ENCODE measurements around the gene ATG5.

The ATG5 gene

GRCh38 chr6:106356378-106356777, 30.8 kb upstream of the ATG5 start:
- Histone ChIP-seq H3K4me3 (ENCODE audit: low read length, poor library complexity, severe bottlenecking) (no peak overlapping the region), H3K4me2 (ENCODE audit: low read depth, low read length, poor library complexity, severe bottlenecking) (no peak overlapping the region), H3K9ac (ENCODE audit: low read depth, low read length, poor library complexity, severe bottlenecking) (no peak overlapping the region), H3K79me2 (ENCODE audit: insufficient read depth, low read length) (no peaks in the 10 kb centered on the region), H3K9me2 (replicated peaks; ENCODE audit: low read depth, low read length) (no peaks in the 10 kb centered on the region), H3K9me3 (ENCODE audit: insufficient read depth, low read depth, low read length) (no peaks in the 10 kb centered on the region), H3K4me1 (ENCODE audit: insufficient read depth, low read length, poor library complexity, severe bottlenecking) (no peaks in the 10 kb centered on the region), H4K20me1 (ENCODE audit: insufficient read depth, low read length, poor library complexity, severe bottlenecking) (no peaks in the 10 kb centered on the region), H2AFZ (ENCODE audit: low read length) (no peak overlapping the region), H3K27me3 (ENCODE audit: insufficient read depth, low read length, poor library complexity, severe bottlenecking) (no peaks in the 10 kb centered on the region), H3F3A (ENCODE audit: low read depth) (no peaks in the 10 kb centered on the region), H3K36me3 (ENCODE audit: insufficient read depth, low read length) (no peaks in the 10 kb centered on the region)
- no peak for TF ChIP-seq CTCF (conservative IDR thresholded peaks at IDR 0.05; ENCODE audit: low read length)
- TF ChIP-seq EZH2phosphoT487 (IDR thresholded peaks at IDR 0.05; ENCODE audit: borderline replicate concordance), result no peak

GRCh38 chr6:106347219-106347618, 21.7 kb upstream of the ATG5 start:
- H3K9me3 ChIP-seq (ENCODE audit: insufficient read depth, low read depth, low read length), result no peaks in the 10 kb centered on the region
- H3K9ac ChIP-seq (ENCODE audit: low read depth, low read length, poor library complexity, severe bottlenecking), result no peak overlapping the region
- H4K20me1 ChIP-seq (ENCODE audit: insufficient read depth, low read length, poor library complexity, severe bottlenecking), result no peaks in the 10 kb centered on the region
- H3K36me3 ChIP-seq (ENCODE audit: insufficient read depth, low read length), result no peaks in the 10 kb centered on the region
- H3K4me3 ChIP-seq (ENCODE audit: low read length, poor library complexity, severe bottlenecking), result no peak overlapping the region
- no peaks in the 10 kb centered on the region for H3F3A ChIP-seq (ENCODE audit: low read depth)
- H3K9me2 ChIP-seq (replicated peaks; ENCODE audit: low read depth, low read length), result no peaks in the 10 kb centered on the region
- TF ChIP-seq EZH2phosphoT487 (IDR thresholded peaks at IDR 0.05; ENCODE audit: borderline replicate concordance), result no peak
- TF ChIP-seq CTCF (conservative IDR thresholded peaks at IDR 0.05; ENCODE audit: low read length), result no peak
- no peaks in the 10 kb centered on the region for H3K27me3 ChIP-seq (ENCODE audit: insufficient read depth, low read length, poor library complexity, severe bottlenecking)
- no peaks in the 10 kb centered on the region for H3K4me1 ChIP-seq (ENCODE audit: insufficient read depth, low read length, poor library complexity, severe bottlenecking)
- H2AFZ ChIP-seq (ENCODE audit: low read length), result no peak overlapping the region
- no peak overlapping the region for H3K4me2 ChIP-seq (ENCODE audit: low read depth, low read length, poor library complexity, severe bottlenecking)
- H3K79me2 ChIP-seq (ENCODE audit: insufficient read depth, low read length), result no peaks in the 10 kb centered on the region

GRCh38 chr6:106339334-106340029, 13.9 kb upstream of the ATG5 start:
- Histone ChIP-seq H3K4me2 (ENCODE audit: low read depth, low read length, poor library complexity, severe bottlenecking) (no peak overlapping the region), H3F3A (ENCODE audit: low read depth) (no peaks in the 10 kb centered on the region), H3K9me3 (ENCODE audit: insufficient read depth, low read depth, low read length) (no peaks in the 10 kb centered on the region), H3K4me1 (ENCODE audit: insufficient read depth, low read length, poor library complexity, severe bottlenecking) (no peaks in the 10 kb centered on the region), H3K27me3 (ENCODE audit: insufficient read depth, low read length, poor library complexity, severe bottlenecking) (no peaks in the 10 kb centered on the region), H4K20me1 (ENCODE audit: insufficient read depth, low read length, poor library complexity, severe bottlenecking) (no peaks in the 10 kb centered on the region), H3K36me3 (ENCODE audit: insufficient read depth, low read length) (no peaks in the 10 kb centered on the region), H3K79me2 (ENCODE audit: insufficient read depth, low read length) (no peaks in the 10 kb centered on the region), H3K4me3 (ENCODE audit: low read length, poor library complexity, severe bottlenecking) (no peak overlapping the region), H3K9me2 (replicated peaks; ENCODE audit: low read depth, low read length) (no peaks in the 10 kb centered on the region), H3K9ac (ENCODE audit: low read depth, low read length, poor library complexity, severe bottlenecking) (no peak overlapping the region), H2AFZ (ENCODE audit: low read length) (peak overlapping the region; percentile 19; the same call in 1 of the 2 replicates)
- no peak for TF ChIP-seq EZH2phosphoT487 (IDR thresholded peaks at IDR 0.05; ENCODE audit: borderline replicate concordance)
- peak; percentile 90 for TF ChIP-seq CTCF (conservative IDR thresholded peaks at IDR 0.05; ENCODE audit: low read length)

All from Loucy (cell line).